Calu3 (cell line): ENCODE data around the gene GRIP1. TPM values are rescaled to one million over a fixed set of nuclear protein-coding genes. Genes with fewer than 3 reads are reported as not detected.

Experiments
- BruUV-seq: library from RNA; stranded (reverse); fragments of 400-500 nt; replicated peaks from 2 replicates; lab custom pipeline; 2021; lab: Mats Ljungman, UMichigan
- CTCF ChIA-PET: fragments of 300-600 bp; sonication (Branson Sonifier 250); formaldehyde crosslinking; loops from one replicate; lab custom pipeline; 2022; ENCODE audit warnings: antibody characterized with exemption; lab: Charles Lee
- DNase-seq: peaks from one replicate; pipeline ENCODE4 v3.0.0; 2022
- H3K27ac Mint-ChIP-seq: one replicate; pipeline ENCODE4 v1.8.0; 2022; ENCODE audit warnings: mixed read lengths; ENCODE audit not compliant: unreplicated experiment
- H3K27me3 Mint-ChIP-seq: one replicate; pipeline ENCODE4 v1.8.0; 2022; ENCODE audit warnings: mixed read lengths; ENCODE audit not compliant: unreplicated experiment
- H3K36me3 Mint-ChIP-seq: one replicate; pipeline ENCODE4 v1.8.0; 2022; ENCODE audit warnings: mild to moderate bottlenecking, moderate library complexity, mixed read lengths; ENCODE audit not compliant: insufficient read depth, unreplicated experiment
- H3K4me1 Mint-ChIP-seq: one replicate; pipeline ENCODE4 v1.8.0; 2022; ENCODE audit warnings: mild to moderate bottlenecking, low read depth, mixed read lengths; ENCODE audit not compliant: unreplicated experiment
- H3K4me3 Mint-ChIP-seq: one replicate; pipeline ENCODE4 v1.8.0; 2022; ENCODE audit warnings: mild to moderate bottlenecking, low read depth, moderate library complexity, mixed read lengths; ENCODE audit not compliant: unreplicated experiment
- H3K9me3 Mint-ChIP-seq: one replicate; pipeline ENCODE4 v1.8.0; 2022; ENCODE audit warnings: low read depth, mixed read lengths; ENCODE audit not compliant: unreplicated experiment
- intact Hi-C: fragments of 100-400 bp; cut with micrococcal nuclease; formaldehyde crosslinking; loops from one replicate; pipeline ENCODE4 v1.10.0; 2022; ENCODE audit not compliant: unreplicated experiment
- total RNA-seq: library from RNA; stranded (reverse); gene quantifications from 2 replicates; pipeline ENCODE4 v1.2.3, GENCODE V29; 2022
- TF ChIP-seq, protein P1 (sequence below): fragments of 200-600 bp; IDR thresholded peaks from one replicate; pipeline ENCODE4 v1.8.0; 2022; ENCODE audit warnings: antibody characterized with exemption; ENCODE audit not compliant: unreplicated experiment

The GRIP1 gene
- total RNA-seq, 1 experiment from 2014 or later = 47.4 TPM

DNA sequence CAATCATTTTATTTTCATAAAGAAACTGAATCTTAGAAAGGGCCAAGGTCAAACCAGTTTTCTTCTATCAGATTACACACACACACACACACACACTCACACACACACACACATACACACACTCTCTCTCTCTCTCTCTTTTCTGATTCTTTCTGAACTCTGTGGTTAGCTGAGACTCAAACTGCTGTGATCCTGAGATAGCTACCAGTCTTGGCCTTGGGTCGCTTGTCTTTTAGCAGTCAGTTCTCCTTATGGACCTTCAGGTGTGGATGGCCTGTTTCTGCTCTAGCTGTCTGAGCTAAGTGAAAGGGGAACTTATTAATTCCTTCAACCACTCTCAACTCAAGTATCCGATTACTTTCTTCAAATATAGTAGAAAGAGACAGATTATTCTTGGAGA is 145.1 kb downstream of the GRIP1 start:
- H3K36me3 Mint-ChIP-seq = no peaks in the 10 kb centered on the region
- intact Hi-C loops = no loop called here
- DNase-seq = no peak
- H3K9me3 Mint-ChIP-seq = no peaks in the 10 kb centered on the region
- CTCF ChIA-PET = no interaction called here
- H3K27me3 Mint-ChIP-seq = no peaks in the 10 kb centered on the region
- no peaks in the 10 kb centered on the region for H3K4me1 Mint-ChIP-seq
- no peak overlapping the region for H3K27ac Mint-ChIP-seq
- BruUV-seq = no TSS peak
- TF ChIP-seq, protein P1, sequence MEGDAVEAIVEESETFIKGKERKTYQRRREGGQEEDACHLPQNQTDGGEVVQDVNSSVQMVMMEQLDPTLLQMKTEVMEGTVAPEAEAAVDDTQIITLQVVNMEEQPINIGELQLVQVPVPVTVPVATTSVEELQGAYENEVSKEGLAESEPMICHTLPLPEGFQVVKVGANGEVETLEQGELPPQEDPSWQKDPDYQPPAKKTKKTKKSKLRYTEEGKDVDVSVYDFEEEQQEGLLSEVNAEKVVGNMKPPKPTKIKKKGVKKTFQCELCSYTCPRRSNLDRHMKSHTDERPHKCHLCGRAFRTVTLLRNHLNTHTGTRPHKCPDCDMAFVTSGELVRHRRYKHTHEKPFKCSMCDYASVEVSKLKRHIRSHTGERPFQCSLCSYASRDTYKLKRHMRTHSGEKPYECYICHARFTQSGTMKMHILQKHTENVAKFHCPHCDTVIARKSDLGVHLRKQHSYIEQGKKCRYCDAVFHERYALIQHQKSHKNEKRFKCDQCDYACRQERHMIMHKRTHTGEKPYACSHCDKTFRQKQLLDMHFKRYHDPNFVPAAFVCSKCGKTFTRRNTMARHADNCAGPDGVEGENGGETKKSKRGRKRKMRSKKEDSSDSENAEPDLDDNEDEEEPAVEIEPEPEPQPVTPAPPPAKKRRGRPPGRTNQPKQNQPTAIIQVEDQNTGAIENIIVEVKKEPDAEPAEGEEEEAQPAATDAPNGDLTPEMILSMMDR = no peak
- no peak overlapping the region for H3K4me3 Mint-ChIP-seq

DNA sequence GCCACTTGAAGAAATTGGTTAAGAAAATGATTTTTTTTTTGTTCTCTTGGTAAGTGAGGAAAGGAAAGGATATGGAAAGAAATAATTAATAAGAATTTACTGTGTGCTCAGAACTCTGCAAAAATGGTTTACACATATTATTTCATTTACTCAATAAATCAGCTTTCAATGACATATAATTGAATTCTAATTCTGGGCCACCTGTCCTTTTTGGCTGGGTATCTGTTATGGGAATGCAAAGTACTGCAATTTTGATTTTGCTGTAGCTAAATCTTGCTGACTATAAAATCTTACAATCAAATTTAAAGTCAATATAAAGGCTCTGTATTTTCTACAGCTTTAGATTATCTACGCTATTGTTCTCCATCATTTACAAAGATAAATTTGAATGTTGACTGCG is 147.1 kb downstream of the GRIP1 start:
- Mint-ChIP-seq H3K4me1 (no peaks in the 10 kb centered on the region), H3K36me3 (no peaks in the 10 kb centered on the region), H3K27ac (no peak overlapping the region), H3K9me3 (no peaks in the 10 kb centered on the region), H3K4me3 (no peak overlapping the region), H3K27me3 (no peaks in the 10 kb centered on the region)
- TF ChIP-seq, protein P1 = no peak
- CTCF ChIA-PET = no interaction called here
- intact Hi-C loops = no loop called here
- no peak for DNase-seq
- BruUV-seq = no TSS peak

DNA sequence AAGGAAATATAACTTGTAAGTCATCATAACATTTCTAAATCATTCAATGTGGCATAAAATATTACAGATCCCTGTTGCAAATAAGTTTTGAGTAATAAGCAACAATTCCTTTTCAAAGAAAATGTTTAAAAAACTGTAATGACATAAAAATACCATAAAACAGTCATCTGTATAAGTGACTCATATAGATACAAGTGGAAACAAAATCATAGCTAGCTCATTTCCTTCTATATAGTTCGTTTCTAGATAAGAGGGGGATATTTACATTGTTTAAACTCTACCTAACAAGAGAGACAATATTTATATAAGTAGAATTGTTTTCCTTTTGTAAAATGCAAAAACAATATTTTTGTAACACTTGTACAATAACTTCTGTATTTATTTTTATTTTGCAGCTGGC is 148.9 kb downstream of the GRIP1 start:
- CTCF ChIA-PET = no interaction called here
- no peak for DNase-seq
- Mint-ChIP-seq H3K4me3 (no peak overlapping the region), H3K9me3 (no peaks in the 10 kb centered on the region), H3K4me1 (no peaks in the 10 kb centered on the region), H3K36me3 (no peaks in the 10 kb centered on the region), H3K27me3 (no peaks in the 10 kb centered on the region), H3K27ac (no peak overlapping the region)
- BruUV-seq = no TSS peak
- TF ChIP-seq, protein P1 = no peak
- intact Hi-C loops = no loop called here

DNA sequence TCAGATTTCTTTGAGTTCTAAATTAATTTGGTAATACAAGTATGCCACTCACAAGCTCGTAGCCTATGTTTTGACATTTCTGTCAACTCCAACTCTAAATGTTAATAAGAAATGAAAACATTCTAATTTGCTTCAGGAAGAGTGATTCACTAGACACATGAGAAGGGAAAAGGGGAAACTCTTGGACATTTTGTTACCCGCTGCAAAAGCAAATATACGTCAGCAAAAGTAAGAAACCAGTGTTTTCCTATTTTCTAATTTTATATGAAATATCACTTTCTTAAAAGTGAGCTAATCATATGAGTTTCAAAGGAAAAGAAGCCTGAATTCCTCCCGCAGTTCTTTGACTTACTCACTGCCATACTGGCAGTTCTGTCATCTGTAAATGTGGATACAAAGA is 162.3 kb downstream of the GRIP1 start:
- no peak for DNase-seq
- H3K9me3 Mint-ChIP-seq = no peaks in the 10 kb centered on the region
- no peaks in the 10 kb centered on the region for H3K27me3 Mint-ChIP-seq
- no peak overlapping the region for H3K4me3 Mint-ChIP-seq
- no peaks in the 10 kb centered on the region for H3K36me3 Mint-ChIP-seq
- CTCF ChIA-PET = no interaction called here
- TF ChIP-seq, protein P1 = no peak
- H3K4me1 Mint-ChIP-seq = no peaks in the 10 kb centered on the region
- intact Hi-C loops = no loop called here
- peak overlapping the region; percentile 12 for H3K27ac Mint-ChIP-seq
- BruUV-seq = no TSS peak

DNA sequence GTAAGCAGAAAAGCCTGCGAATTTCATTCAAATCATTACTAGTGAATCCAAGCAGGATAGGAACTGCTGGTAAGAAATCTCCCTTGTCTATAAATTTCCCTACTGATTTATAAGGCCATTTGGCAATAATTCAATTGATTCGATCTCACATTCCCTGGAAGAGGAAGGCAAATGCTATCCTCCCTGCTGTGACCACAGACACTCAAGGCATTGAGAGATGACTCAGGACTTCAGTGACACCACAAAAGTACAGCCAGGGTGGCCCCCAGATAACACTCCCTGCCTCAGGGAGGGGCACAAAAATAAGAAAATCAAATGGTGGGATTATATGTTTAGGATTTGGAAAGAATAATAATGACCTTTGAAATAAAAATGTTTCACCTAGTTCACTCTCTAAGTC is 162.7 kb downstream of the GRIP1 start:
- Mint-ChIP-seq H3K4me1 (no peaks in the 10 kb centered on the region), H3K36me3 (no peaks in the 10 kb centered on the region), H3K9me3 (no peaks in the 10 kb centered on the region), H3K4me3 (no peak overlapping the region), H3K27ac (peak overlapping the region; percentile 12), H3K27me3 (no peaks in the 10 kb centered on the region)
- CTCF ChIA-PET = no interaction called here
- intact Hi-C loops = no loop called here
- BruUV-seq = no TSS peak
- TF ChIP-seq, protein P1 = no peak
- no peak for DNase-seq
